Type B pancreatic cell (in vitro differentiated cells): ENCODE measurements around the gene LRMDA. TPM values are rescaled to one million over a fixed set of nuclear protein-coding genes. Genes with fewer than 3 reads are reported as not detected.

Source experiments
- DNase-seq: peaks from one replicate; pipeline ENCODE4 v3.0.0; 2021; ENCODE audit warnings: mixed read lengths; ENCODE audit not compliant: unreplicated experiment; ENCODE audit errors: extremely low spot score
- H3K27ac Mint-ChIP-seq: 2 replicates; pipeline ENCODE4 v1.8.0; 2021; ENCODE audit warnings: mild to moderate bottlenecking, mixed read lengths
- H3K27me3 Mint-ChIP-seq: 2 replicates; pipeline ENCODE4 v1.8.0; 2021; ENCODE audit warnings: mixed read lengths
- H3K36me3 Mint-ChIP-seq: 2 replicates; pipeline ENCODE4 v1.8.0; 2021; ENCODE audit warnings: mixed read lengths
- H3K4me1 Mint-ChIP-seq: one replicate; pipeline ENCODE4 v1.8.0; 2021; ENCODE audit warnings: mixed read lengths; ENCODE audit not compliant: unreplicated experiment
- H3K4me3 Mint-ChIP-seq: 2 replicates; pipeline ENCODE4 v1.8.0; 2021; ENCODE audit warnings: mild to moderate bottlenecking, mixed read lengths
- H3K9me3 Mint-ChIP-seq: 2 replicates; pipeline ENCODE4 v1.8.0; 2021; ENCODE audit warnings: mixed read lengths
- CTCF ChIP-seq: fragments of 200-600 bp; sonication (generic); conservative IDR thresholded peaks from 2 replicates; pipeline ENCODE4 v1.5.0; 2021; ENCODE audit warnings: antibody characterized with exemption, mild to moderate bottlenecking
- total RNA-seq: library from RNA; stranded (reverse); gene quantifications from 2 replicates; pipeline ENCODE4 v1.2.1, GENCODE V29; 2021; ENCODE audit warnings: low replicate concordance

Gene LRMDA
- total RNA-seq, 1 donor from 2014 or later: 2.0 TPM

- H3K9me3 Mint-ChIP-seq: peaks cover 14% of the 10 kb centered on the region
- peaks cover 10% of the 10 kb centered on the region for H3K27me3 Mint-ChIP-seq
- no peak for DNase-seq
- no peak overlapping the region for H3K4me3 Mint-ChIP-seq
- no peak for TF ChIP-seq CTCF
- H3K27ac Mint-ChIP-seq: peak overlapping the region; percentile 63
- peaks cover 7% of the 10 kb centered on the region for H3K36me3 Mint-ChIP-seq
- H3K4me1 Mint-ChIP-seq: peaks cover 23% of the 10 kb centered on the region
Observed at GRCh38 chr10:76281659-76282058, 850.2 kb downstream of the LRMDA start.

GRCh38 chr10:76282061-76283025, 850.9 kb downstream of the LRMDA start:
- H3K4me3 Mint-ChIP-seq: peak overlapping the region; percentile 63
- peak overlapping the region; percentile 63 for H3K27ac Mint-ChIP-seq
- peaks cover 23% of the 10 kb centered on the region for H3K4me1 Mint-ChIP-seq
- TF ChIP-seq CTCF: no peak
- peaks cover 14% of the 10 kb centered on the region for H3K9me3 Mint-ChIP-seq
- DNase-seq: no peak
- peaks cover 13% of the 10 kb centered on the region for H3K27me3 Mint-ChIP-seq
- peaks cover 7% of the 10 kb centered on the region for H3K36me3 Mint-ChIP-seq

- Mint-ChIP-seq H3K27ac (no peak overlapping the region), H3K4me3 (no peak overlapping the region), H3K9me3 (peaks cover 14% of the 10 kb centered on the region), H3K36me3 (peaks cover 7% of the 10 kb centered on the region), H3K4me1 (peaks cover 23% of the 10 kb centered on the region), H3K27me3 (peaks cover 11% of the 10 kb centered on the region)
- DNase-seq: no peak
- no peak for TF ChIP-seq CTCF
Observed at GRCh38 chr10:76284351-76284750, 852.9 kb downstream of the LRMDA start.

GRCh38 chr10:76285012-76285411, 853.6 kb downstream of the LRMDA start:
- DNase-seq: no peak
- TF ChIP-seq CTCF: no peak
- no peak overlapping the region for H3K27ac Mint-ChIP-seq
- no peak overlapping the region for H3K4me3 Mint-ChIP-seq
- peaks cover 23% of the 10 kb centered on the region for H3K4me1 Mint-ChIP-seq
- peaks cover 14% of the 10 kb centered on the region for H3K9me3 Mint-ChIP-seq
- H3K36me3 Mint-ChIP-seq: peaks cover 7% of the 10 kb centered on the region
- peaks cover 11% of the 10 kb centered on the region for H3K27me3 Mint-ChIP-seq

- no peak overlapping the region for H3K4me3 Mint-ChIP-seq
- H3K4me1 Mint-ChIP-seq: peaks cover 23% of the 10 kb centered on the region
- no peak for DNase-seq
- H3K27ac Mint-ChIP-seq: no peak overlapping the region
- H3K36me3 Mint-ChIP-seq: peaks cover 7% of the 10 kb centered on the region
- no peak for TF ChIP-seq CTCF
- H3K9me3 Mint-ChIP-seq: peaks cover 14% of the 10 kb centered on the region
- peaks cover 11% of the 10 kb centered on the region for H3K27me3 Mint-ChIP-seq
Observed at GRCh38 chr10:76285515-76285914, 854.1 kb downstream of the LRMDA start.
